ENCODE measurements around the gene UBE2V1.

Gene UBE2V1

GRCh38 chr20:50038574-50038991, 74.4 kb downstream of the UBE2V1 start:
- H3K4me3 ChIP-seq (ENCODE audit: low read length): no peak overlapping the region
- no peaks in the 10 kb centered on the region for H3K9me3 ChIP-seq (ENCODE audit: control insufficient read depth, low read length)
- no peak overlapping the region for H3K9ac ChIP-seq (ENCODE audit: low read length)
- no peaks in the 10 kb centered on the region for H3K27me3 ChIP-seq (ENCODE audit: control insufficient read depth, insufficient read depth, low read length)
- no peaks in the 10 kb centered on the region for H3K36me3 ChIP-seq (ENCODE audit: control insufficient read depth, insufficient read depth, low read length)
- peaks cover 3% of the 10 kb centered on the region for H3K4me1 ChIP-seq (ENCODE audit: control insufficient read depth, insufficient read depth, low read length)

DNA sequence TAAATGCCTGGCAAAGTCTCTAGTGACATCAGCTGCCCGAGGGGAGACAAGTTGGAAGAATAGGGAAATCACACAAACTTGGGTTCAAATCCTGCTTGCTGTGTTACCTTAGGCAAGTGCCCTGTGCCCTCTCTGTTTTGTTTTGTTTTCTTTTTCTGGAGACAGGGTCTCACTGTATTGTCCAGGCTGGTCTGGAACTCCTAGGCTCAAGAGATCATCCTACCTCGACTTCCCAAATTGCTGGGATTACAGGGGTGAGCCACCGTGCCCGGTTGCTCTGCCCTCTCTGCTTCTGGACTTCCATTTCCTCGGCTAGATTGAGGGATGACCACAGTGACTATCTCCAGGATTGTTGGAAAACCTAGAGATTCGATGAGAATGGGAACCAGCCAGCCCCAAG, 74.8 kb downstream of the UBE2V1 start:
- Histone ChIP-seq H3K9me3 (ENCODE audit: control insufficient read depth, low read length) (no peaks in the 10 kb centered on the region), H3K36me3 (ENCODE audit: control insufficient read depth, insufficient read depth, low read length) (no peaks in the 10 kb centered on the region), H3K9ac (ENCODE audit: low read length) (no peak overlapping the region), H3K27me3 (ENCODE audit: control insufficient read depth, insufficient read depth, low read length) (no peaks in the 10 kb centered on the region), H3K4me3 (ENCODE audit: low read length) (no peak overlapping the region), H3K4me1 (ENCODE audit: control insufficient read depth, insufficient read depth, low read length) (peaks cover 5% of the 10 kb centered on the region)

DNA sequence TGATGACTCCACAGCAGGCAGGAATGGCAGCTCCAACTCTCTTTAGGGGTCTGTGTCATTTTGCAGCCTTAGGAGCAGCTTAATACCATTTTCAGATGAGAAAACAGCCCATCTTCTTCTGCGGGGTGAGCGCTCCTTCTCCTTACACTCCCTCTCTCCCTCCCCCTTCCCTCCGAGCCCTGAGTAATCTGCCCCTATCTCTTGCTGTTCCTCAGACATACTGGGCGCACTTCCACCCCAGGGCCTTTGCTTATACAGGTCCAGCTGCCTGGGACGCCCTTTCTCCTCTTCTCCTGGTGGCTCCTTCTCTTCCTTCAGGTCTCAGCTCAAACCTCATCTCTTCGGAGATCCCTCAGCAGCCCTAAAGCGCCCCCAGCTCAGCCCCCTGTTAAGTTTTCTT, 75.4 kb downstream of the UBE2V1 start:
- Histone ChIP-seq H3K9me3 (ENCODE audit: control insufficient read depth, low read length) (no peaks in the 10 kb centered on the region), H3K27me3 (ENCODE audit: control insufficient read depth, insufficient read depth, low read length) (no peaks in the 10 kb centered on the region), H3K4me3 (ENCODE audit: low read length) (no peak overlapping the region), H3K36me3 (ENCODE audit: control insufficient read depth, insufficient read depth, low read length) (no peaks in the 10 kb centered on the region), H3K9ac (ENCODE audit: low read length) (no peak overlapping the region), H3K4me1 (ENCODE audit: control insufficient read depth, insufficient read depth, low read length) (peaks cover 5% of the 10 kb centered on the region)

DNA sequence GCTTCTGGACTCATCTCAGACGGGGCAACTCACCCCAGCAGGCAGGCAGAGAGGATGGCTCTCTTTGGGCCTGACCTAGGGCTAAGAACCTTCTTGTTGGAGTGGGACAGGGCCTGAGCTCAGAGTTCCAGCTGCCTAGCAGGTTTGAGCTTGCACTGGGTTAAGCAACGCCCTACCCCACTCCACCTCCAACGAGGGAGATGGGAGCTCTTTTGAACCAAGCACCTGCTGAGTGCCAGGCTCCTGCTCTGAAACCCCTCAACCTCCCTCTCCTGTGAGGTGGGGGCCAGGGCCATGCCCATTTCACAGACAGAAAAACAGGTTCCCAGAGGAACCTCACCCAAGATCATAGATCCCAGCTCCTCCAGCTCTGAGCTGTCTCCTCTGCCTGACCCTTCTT, 75.8 kb downstream of the UBE2V1 start:
- no peaks in the 10 kb centered on the region for H3K9me3 ChIP-seq (ENCODE audit: control insufficient read depth, low read length)
- no peak overlapping the region for H3K9ac ChIP-seq (ENCODE audit: low read length)
- no peak overlapping the region for H3K4me3 ChIP-seq (ENCODE audit: low read length)
- H3K27me3 ChIP-seq (ENCODE audit: control insufficient read depth, insufficient read depth, low read length): no peaks in the 10 kb centered on the region
- peaks cover 5% of the 10 kb centered on the region for H3K4me1 ChIP-seq (ENCODE audit: control insufficient read depth, insufficient read depth, low read length)
- no peaks in the 10 kb centered on the region for H3K36me3 ChIP-seq (ENCODE audit: control insufficient read depth, insufficient read depth, low read length)

- H3K4me1 ChIP-seq (ENCODE audit: control insufficient read depth, insufficient read depth, low read length): peaks cover 5% of the 10 kb centered on the region
- no peaks in the 10 kb centered on the region for H3K9me3 ChIP-seq (ENCODE audit: control insufficient read depth, low read length)
- no peak overlapping the region for H3K9ac ChIP-seq (ENCODE audit: low read length)
- H3K27me3 ChIP-seq (ENCODE audit: control insufficient read depth, insufficient read depth, low read length): no peaks in the 10 kb centered on the region
- H3K4me3 ChIP-seq (ENCODE audit: low read length): no peak overlapping the region
- no peaks in the 10 kb centered on the region for H3K36me3 ChIP-seq (ENCODE audit: control insufficient read depth, insufficient read depth, low read length)
These were observed 76.2 kb downstream of the UBE2V1 start for GRCh38 chr20:50036703-50037102.

DNA sequence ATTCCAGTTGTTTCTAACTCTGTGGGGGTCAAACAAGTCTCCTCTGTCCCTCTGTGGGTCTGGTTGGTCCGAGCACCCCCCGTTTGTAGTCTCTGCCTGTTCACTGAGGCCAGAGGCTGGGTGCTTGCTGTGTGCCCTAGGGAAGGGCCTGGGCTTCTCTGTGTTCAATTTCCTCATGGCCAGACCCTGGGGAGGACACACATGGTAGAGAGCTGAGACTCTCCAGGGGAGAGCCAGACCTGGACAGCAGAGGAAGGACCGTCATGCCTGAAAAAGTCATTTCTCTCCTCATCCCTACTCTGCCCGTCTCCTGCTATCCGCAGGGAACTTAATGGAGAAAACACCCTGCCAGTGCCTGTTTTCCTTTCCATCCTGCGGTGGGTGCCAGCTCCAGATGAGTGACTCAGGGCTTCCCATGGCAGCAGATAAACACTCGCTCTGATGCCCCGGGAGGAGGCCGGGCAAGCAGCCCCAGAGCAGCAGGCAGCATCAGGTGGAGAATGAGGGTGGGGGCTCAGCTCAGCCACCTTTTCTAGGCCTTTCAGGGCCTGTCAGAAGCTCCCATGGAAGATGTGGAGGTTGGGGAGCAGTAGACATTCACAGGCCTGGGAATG, 78.3 kb downstream of the UBE2V1 start:
- Histone ChIP-seq H3K9ac (ENCODE audit: low read length) (no peak overlapping the region), H3K36me3 (ENCODE audit: control insufficient read depth, insufficient read depth, low read length) (no peaks in the 10 kb centered on the region), H3K4me1 (ENCODE audit: control insufficient read depth, insufficient read depth, low read length) (peaks cover 5% of the 10 kb centered on the region), H3K9me3 (ENCODE audit: control insufficient read depth, low read length) (no peaks in the 10 kb centered on the region), H3K27me3 (ENCODE audit: control insufficient read depth, insufficient read depth, low read length) (no peaks in the 10 kb centered on the region), H3K4me3 (ENCODE audit: low read length) (no peak overlapping the region)

DNA sequence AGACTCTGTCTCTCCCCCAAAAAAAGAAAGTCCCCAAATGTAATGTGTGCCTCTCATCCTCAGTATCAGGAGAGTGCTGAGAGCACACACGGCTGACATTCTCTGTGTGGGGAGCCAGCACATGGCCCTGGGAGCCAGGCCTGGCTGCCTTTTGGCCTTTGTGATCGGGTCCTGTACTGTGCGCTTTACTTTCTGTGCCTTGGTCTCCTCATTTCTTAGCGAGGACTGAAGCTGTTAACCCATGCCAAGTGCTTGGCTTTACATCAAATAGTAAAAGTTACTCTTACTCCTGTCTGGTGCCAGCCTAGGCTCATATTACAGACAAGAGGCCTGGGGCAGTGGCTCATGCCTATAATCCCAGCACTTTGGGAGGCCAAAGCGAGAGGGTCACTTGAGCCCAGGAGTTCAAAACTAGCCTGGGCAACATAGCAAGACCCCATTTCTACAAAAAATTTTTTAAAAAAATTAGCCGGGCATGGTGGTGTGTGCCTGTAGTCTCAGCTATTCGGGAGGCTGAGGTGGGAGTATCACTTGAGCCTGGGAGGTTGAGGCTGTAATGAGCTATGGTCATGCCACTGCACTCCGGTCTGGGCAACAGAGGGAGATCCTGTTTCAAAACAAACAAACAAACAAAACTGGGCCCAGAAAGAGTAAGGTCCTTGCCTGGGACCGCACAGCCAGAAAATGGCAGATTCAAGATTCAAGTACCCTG, 79.8 kb downstream of the UBE2V1 start:
- H3K9me3 ChIP-seq (ENCODE audit: control insufficient read depth, low read length): no peaks in the 10 kb centered on the region
- H3K27me3 ChIP-seq (ENCODE audit: control insufficient read depth, insufficient read depth, low read length): no peaks in the 10 kb centered on the region
- H3K9ac ChIP-seq (ENCODE audit: low read length): no peak overlapping the region
- no peaks in the 10 kb centered on the region for H3K36me3 ChIP-seq (ENCODE audit: control insufficient read depth, insufficient read depth, low read length)
- H3K4me3 ChIP-seq (ENCODE audit: low read length): no peak overlapping the region
- H3K4me1 ChIP-seq (ENCODE audit: control insufficient read depth, insufficient read depth, low read length): peaks cover 5% of the 10 kb centered on the region
